HG03442 (cell line): Measurements from ENCODE around the gene APEX1.
"Not testable (repeated sequence)": the region's sequence is repeated elsewhere in the genome, so short reads cannot be mapped to it uniquely, and the experiment has no call there.

ENCODE experiments used
- ATAC-seq: cut with Tn5 transposase; IDR thresholded peaks from one replicate; pipeline ENCODE4 v1.9.1; 2021; ENCODE audit warnings: mild to moderate bottlenecking, moderate library complexity; ENCODE audit not compliant: unreplicated experiment

Gene APEX1

GRCh38 chr14:20472536-20473169 is 17.6 kb downstream of the APEX1 start:
- no peak for ATAC-seq

- no peak for ATAC-seq
Measured at GRCh38 chr14:20476776-20477175, 21.8 kb downstream of the APEX1 start.

- ATAC-seq = no peak
Measured at GRCh38 chr14:20477211-20477876, 22.3 kb downstream of the APEX1 start.

GRCh38 chr14:20478894-20479293 is 23.9 kb downstream of the APEX1 start:
- no peak for ATAC-seq

GRCh38 chr14:20482382-20482781 is 27.4 kb downstream of the APEX1 start:
- ATAC-seq = no peak

- ATAC-seq = no peak
Measured at GRCh38 chr14:20485900-20486299, 30.9 kb downstream of the APEX1 start.

- no peak for ATAC-seq
Measured at GRCh38 chr14:20486684-20487395, 31.8 kb downstream of the APEX1 start.

- no peak for ATAC-seq
Measured at GRCh38 chr14:20487396-20487725, 32.3 kb downstream of the APEX1 start.

GRCh38 chr14:20489093-20489994 is 34.3 kb downstream of the APEX1 start:
- ATAC-seq = no peak

GRCh38 chr14:20490563-20490962 is 35.5 kb downstream of the APEX1 start:
- ATAC-seq = no peak

- ATAC-seq = no peak
Measured at GRCh38 chr14:20492486-20492885, 37.5 kb downstream of the APEX1 start.

GRCh38 chr14:20493634-20494033 is 38.6 kb downstream of the APEX1 start:
- no peak for ATAC-seq

GRCh38 chr14:20494935-20495766 is 40.1 kb downstream of the APEX1 start:
- no peak for ATAC-seq

GRCh38 chr14:20498622-20499021 is 43.6 kb downstream of the APEX1 start:
- ATAC-seq = no peak

- ATAC-seq = no peak
Measured at GRCh38 chr14:20499108-20499507, 44.1 kb downstream of the APEX1 start.

- no peak for ATAC-seq
Measured at GRCh38 chr14:20499881-20500280, 44.9 kb downstream of the APEX1 start.

GRCh38 chr14:20501346-20501745 is 46.3 kb downstream of the APEX1 start:
- ATAC-seq = no peak

- no peak for ATAC-seq
Measured at GRCh38 chr14:20503898-20504297, 48.9 kb downstream of the APEX1 start.

GRCh38 chr14:20506276-20506675 is 51.2 kb downstream of the APEX1 start:
- ATAC-seq = not testable (repeated sequence)

GRCh38 chr14:20506752-20507151 is 51.7 kb downstream of the APEX1 start:
- ATAC-seq = not testable (repeated sequence)
